Ovary (tissue), 3 donors: ENCODE measurements around the gene ATAD3C.

Source experiments
- EP300 ChIP-seq: sonication (generic); formaldehyde crosslinking; IDR thresholded peaks from one replicate; pipeline ENCODE4 v1.6.1; 2017; ENCODE audit warnings: antibody characterized with exemption
- POLR2A ChIP-seq: fragments of 450-650 bp; IDR thresholded peaks from one replicate; pipeline ENCODE4 v1.6.1; 2017; ENCODE audit warnings: antibody characterized with exemption, mild to moderate bottlenecking, moderate library complexity
- TF ChIP-seq, protein P1 (sequence below), 3 donors: fragments of 450-650 bp in 2 of 3; fragments of 200-600 bp in 1 of 3; IDR thresholded peaks; one replicate each; pipeline versions ENCODE4 v1.5.1 to v1.8.0; 2016 to 2022; ENCODE audit warnings: antibody characterized with exemption in 3 of 3, mild to moderate bottlenecking in 1 of 3
- donor health status: DM: no; HTN: no; CAD: no.

GRCh38 chr1:1431845-1432273 lies 17.6 kb upstream of the ATAD3C start:
- TF ChIP-seq EP300, result no peak
- TF ChIP-seq POLR2A, result no peak
- TF ChIP-seq, protein P1, sequence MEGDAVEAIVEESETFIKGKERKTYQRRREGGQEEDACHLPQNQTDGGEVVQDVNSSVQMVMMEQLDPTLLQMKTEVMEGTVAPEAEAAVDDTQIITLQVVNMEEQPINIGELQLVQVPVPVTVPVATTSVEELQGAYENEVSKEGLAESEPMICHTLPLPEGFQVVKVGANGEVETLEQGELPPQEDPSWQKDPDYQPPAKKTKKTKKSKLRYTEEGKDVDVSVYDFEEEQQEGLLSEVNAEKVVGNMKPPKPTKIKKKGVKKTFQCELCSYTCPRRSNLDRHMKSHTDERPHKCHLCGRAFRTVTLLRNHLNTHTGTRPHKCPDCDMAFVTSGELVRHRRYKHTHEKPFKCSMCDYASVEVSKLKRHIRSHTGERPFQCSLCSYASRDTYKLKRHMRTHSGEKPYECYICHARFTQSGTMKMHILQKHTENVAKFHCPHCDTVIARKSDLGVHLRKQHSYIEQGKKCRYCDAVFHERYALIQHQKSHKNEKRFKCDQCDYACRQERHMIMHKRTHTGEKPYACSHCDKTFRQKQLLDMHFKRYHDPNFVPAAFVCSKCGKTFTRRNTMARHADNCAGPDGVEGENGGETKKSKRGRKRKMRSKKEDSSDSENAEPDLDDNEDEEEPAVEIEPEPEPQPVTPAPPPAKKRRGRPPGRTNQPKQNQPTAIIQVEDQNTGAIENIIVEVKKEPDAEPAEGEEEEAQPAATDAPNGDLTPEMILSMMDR (IDR thresholded peaks at IDR 0.05), result no peak
